Measurements from ENCODE around the gene NRXN3. TPM values are rescaled to one million over a fixed set of nuclear protein-coding genes. Genes with fewer than 3 reads are reported as not detected.

Gene NRXN3
- total and polyA plus RNA-seq, 2 of the 4 experiments (the other 2 are of a cell fraction) = 4.8 to 25.1 TPM

GRCh38 chr14:78561074-78561473 lies 390.9 kb downstream of the NRXN3 start:
- no peak overlapping the region for H2BK5ac ChIP-seq (ENCODE audit: low read depth, low read length, poor library complexity, severe bottlenecking)
- no peak overlapping the region for H3K9ac ChIP-seq (ENCODE audit: low read depth, low read length)
- WGBS, 2 experiments (ENCODE audit: extremely low coverage in 2 of 2, insufficient read length in 1 of 2) = no CpG with 5 or more reads among the region's 3 CpGs
- H3K18ac ChIP-seq (ENCODE audit: low read depth, low read length) = no peak overlapping the region
- H4K20me1 ChIP-seq (ENCODE audit: insufficient read depth, low read length) = no peaks in the 10 kb centered on the region
- no peak overlapping the region for H4K5ac ChIP-seq (ENCODE audit: low read depth, low read length)
- TF ChIP-seq RCOR1 (IDR thresholded peaks at IDR 0.05; ENCODE audit: insufficient replicate concordance, low read length) = no peak
- no peak for TF ChIP-seq BHLHE40 (IDR thresholded peaks at IDR 0.05; ENCODE audit: low read depth, low read length)
- TF ChIP-seq MXI1 (IDR thresholded peaks at IDR 0.05; ENCODE audit: borderline replicate concordance, low read depth, low read length) = no peak
- TF ChIP-seq CEBPB (IDR thresholded peaks at IDR 0.05; ENCODE audit: low read depth, low read length) = no peak
- TF ChIP-seq MAZ (IDR thresholded peaks at IDR 0.05; ENCODE audit: borderline replicate concordance, low read depth, low read length) = no peak
- no peak for TF ChIP-seq NFE2L2 (IDR thresholded peaks at IDR 0.05; ENCODE audit: low read depth, low read length)
- TF ChIP-seq RAD21 (IDR thresholded peaks at IDR 0.05; ENCODE audit: low read length) = no peak
- no peak for TF ChIP-seq USF2 (IDR thresholded peaks at IDR 0.05; ENCODE audit: low read depth, low read length)
- TF ChIP-seq SMC3 (IDR thresholded peaks at IDR 0.05; ENCODE audit: low read depth, low read length) = no peak
- no peak for TF ChIP-seq POLR2A (IDR thresholded peaks at IDR 0.05; ENCODE audit: low read depth, low read length)
- no peak for TF ChIP-seq RFX5 (IDR thresholded peaks at IDR 0.05; ENCODE audit: low read depth, low read length)
- no peak for TF ChIP-seq MAFK (IDR thresholded peaks at IDR 0.05; ENCODE audit: low read depth, low read length)
- TF ChIP-seq CTCF (conservative IDR thresholded peaks at IDR 0.05; ENCODE audit: low read depth, low read length) = no peak
- TF ChIP-seq FOS (IDR thresholded peaks at IDR 0.05; ENCODE audit: low read depth, low read length) = no peak
- no peak for TF ChIP-seq ELK1 (IDR thresholded peaks at IDR 0.05; ENCODE audit: borderline replicate concordance, low read depth, low read length)
- intact Hi-C loops (cut with micrococcal nuclease) (no loop called here), in situ Hi-C loops (cut with MboI; ENCODE audit: low sequenced_read_pairs) (no loop called here), dilution Hi-C loops (cut with HindIII; ENCODE audit: low sequenced_read_pairs, unreplicated experiment) (no loop called here)
- H3K36me3 ChIP-seq (ENCODE audit: control insufficient read depth, insufficient read depth, low read length) = no peaks in the 10 kb centered on the region
- no peak overlapping the region for H4K91ac ChIP-seq (ENCODE audit: insufficient read depth, low read depth, low read length)
- no peak overlapping the region for H2AK5ac ChIP-seq (ENCODE audit: low read depth, low read length)
- no peak overlapping the region for H2AK9ac ChIP-seq (replicated peaks; ENCODE audit: low read depth, low read length, poor library complexity)
- no peak overlapping the region for H4K8ac ChIP-seq (ENCODE audit: low read depth in 2 of 2, low read length in 2 of 2)
- no peak overlapping the region for H3K27ac ChIP-seq (ENCODE audit: insufficient read depth, low read length)
- no peak overlapping the region for H3K56ac ChIP-seq (ENCODE audit: extremely low read depth, insufficient read depth, low read length)
- H3K14ac ChIP-seq (replicated peaks; ENCODE audit: low read depth, low read length) = no peak overlapping the region
- H3K23ac ChIP-seq (ENCODE audit: low read depth, low read length) = no peak overlapping the region
- CTCF ChIA-PET = no interaction called here
- ATAC-seq (ENCODE audit: low read depth) (no peak), DNase-seq (no peak)
- no peak overlapping the region for H3K4me3 ChIP-seq (ENCODE audit: insufficient read depth, low read depth, low read length)
- H3K9me1 ChIP-seq (ENCODE audit: insufficient read depth, low read length) = no peaks in the 10 kb centered on the region
- POLR2A ChIA-PET (ENCODE audit: unreplicated experiment) = no interaction called here
- H3K4me1 ChIP-seq (ENCODE audit: control insufficient read depth, insufficient read depth, low read length) = no peaks in the 10 kb centered on the region
- H3K4ac ChIP-seq (ENCODE audit: low read depth, low read length) = no peak overlapping the region
- no peaks in the 10 kb centered on the region for H3K79me1 ChIP-seq (ENCODE audit: low read depth in 1 of 2, low read length in 2 of 2)
- peaks cover 4% of the 10 kb centered on the region; the same call in 1 of the 2 replicates for H3K9me3 ChIP-seq (ENCODE audit: control insufficient read depth, insufficient read depth, low read length)
- no peak overlapping the region for H2BK20ac ChIP-seq (ENCODE audit: low read depth, low read length)
- no peak overlapping the region for H2BK15ac ChIP-seq (ENCODE audit: low read depth, low read length)
- H2AFZ ChIP-seq (replicated peaks; ENCODE audit: low read length, poor library complexity) = no peak overlapping the region
- H2BK120ac ChIP-seq (ENCODE audit: low read depth, low read length) = no peak overlapping the region
- H3K4me2 ChIP-seq (ENCODE audit: low read depth, low read length) = no peak overlapping the region
- no TSS peak for BruUV-seq (replicated peaks)
- no peaks in the 10 kb centered on the region for H3K27me3 ChIP-seq (ENCODE audit: control insufficient read depth, insufficient read depth, low read length)

Data from IMR-90 (cell line).